Stimulated activated CD8-positive, alpha-beta memory T cell treated with anti-CD3 and anti-CD28 coated beads, Interleukin-7, amount 100 ng/mL, for 4 hours (primary cell): ENCODE data around the gene TECTA.
"Not testable (repeated sequence)": the region's sequence is repeated elsewhere in the genome, so short reads cannot be mapped to it uniquely, and the experiment has no call there.

Source experiments
- DNase-seq, 2 donors: peaks; one replicate each; pipeline ENCODE4 v3.0.0-alpha.2; 2020; ENCODE audit warnings: low read depth in 2 of 2

Gene TECTA

DNA sequence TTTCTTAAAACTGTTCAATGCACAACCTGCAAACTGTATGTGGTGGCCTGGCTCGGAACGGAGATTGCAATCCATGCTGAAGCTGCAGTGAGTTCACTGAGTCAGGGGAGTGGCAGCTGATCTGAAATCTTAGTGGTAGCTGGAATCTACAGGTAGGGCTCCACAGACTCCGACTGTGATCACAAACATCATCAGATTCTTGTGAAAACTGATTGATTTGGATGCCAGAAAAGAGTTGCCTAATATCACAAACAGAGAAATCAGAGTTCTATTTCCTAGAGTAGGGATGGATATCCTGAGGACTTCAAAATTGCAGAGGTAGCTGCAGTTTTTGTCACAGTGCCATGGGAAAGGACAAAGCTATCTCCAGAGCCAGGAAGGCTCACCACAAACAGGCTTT, 134.0 kb downstream of the TECTA start:
- DNase-seq = no peak

DNA sequence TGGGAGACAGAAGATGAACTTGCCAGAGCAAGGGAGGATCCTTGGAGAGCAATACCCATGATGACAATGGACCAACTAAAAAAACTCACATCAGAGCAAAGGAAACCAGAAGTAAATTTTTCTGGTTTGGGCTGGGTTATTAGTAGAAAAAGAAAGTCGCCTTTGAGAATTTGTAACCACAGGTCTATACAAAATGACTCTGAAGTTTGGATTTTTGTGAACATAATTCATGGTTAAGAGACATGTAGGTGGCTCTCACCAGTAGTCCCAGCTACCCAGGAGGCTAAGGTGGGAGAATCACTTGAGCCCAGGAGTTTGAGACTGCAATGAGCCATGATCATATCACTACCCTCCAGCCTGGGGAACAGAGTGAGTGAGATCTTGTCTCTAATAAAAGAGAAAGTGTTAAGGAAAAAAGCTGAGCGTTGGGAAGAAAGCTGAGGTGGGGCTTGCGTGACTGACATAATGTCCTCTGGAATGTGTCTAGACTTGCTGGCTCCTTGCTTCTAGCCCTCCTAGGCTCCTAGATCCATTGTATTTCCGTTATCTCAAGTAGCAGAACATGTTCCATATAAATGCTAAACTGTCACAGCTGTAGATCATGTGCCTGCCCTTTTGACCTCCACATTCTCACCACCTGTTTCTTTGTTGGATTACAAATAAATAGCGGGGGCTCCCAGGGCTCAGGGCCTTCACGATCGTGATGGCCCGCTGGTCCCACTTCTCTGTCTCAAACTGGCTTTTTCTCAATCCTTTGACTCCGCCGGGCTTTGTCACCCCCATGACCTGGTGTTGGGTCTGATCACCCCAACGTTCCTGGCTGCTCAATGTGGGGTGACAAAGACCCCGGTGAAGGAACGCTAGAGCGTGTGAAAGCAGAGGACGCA, 135.3 kb downstream of the TECTA start:
- no peak for DNase-seq

DNA sequence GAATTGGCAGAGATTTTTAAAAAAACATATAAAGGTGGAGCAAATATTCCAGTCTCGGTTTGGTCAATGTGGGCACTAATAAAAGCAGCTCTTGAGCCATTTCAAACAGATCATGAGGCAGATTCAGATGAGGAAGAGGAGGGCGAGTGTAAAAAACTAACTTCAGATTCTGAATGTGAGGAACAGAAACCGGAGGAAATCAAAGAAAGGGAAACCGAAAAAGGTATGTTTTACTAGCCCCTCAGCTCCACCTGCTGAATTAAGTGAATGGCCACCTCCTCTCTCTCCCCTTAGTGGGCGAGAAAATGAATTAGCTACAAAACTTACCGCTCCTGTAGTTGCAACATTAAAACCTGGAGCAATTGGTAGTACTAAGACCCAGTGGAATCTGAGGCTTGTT, 136.2 kb downstream of the TECTA start:
- DNase-seq = not testable (repeated sequence)

DNA sequence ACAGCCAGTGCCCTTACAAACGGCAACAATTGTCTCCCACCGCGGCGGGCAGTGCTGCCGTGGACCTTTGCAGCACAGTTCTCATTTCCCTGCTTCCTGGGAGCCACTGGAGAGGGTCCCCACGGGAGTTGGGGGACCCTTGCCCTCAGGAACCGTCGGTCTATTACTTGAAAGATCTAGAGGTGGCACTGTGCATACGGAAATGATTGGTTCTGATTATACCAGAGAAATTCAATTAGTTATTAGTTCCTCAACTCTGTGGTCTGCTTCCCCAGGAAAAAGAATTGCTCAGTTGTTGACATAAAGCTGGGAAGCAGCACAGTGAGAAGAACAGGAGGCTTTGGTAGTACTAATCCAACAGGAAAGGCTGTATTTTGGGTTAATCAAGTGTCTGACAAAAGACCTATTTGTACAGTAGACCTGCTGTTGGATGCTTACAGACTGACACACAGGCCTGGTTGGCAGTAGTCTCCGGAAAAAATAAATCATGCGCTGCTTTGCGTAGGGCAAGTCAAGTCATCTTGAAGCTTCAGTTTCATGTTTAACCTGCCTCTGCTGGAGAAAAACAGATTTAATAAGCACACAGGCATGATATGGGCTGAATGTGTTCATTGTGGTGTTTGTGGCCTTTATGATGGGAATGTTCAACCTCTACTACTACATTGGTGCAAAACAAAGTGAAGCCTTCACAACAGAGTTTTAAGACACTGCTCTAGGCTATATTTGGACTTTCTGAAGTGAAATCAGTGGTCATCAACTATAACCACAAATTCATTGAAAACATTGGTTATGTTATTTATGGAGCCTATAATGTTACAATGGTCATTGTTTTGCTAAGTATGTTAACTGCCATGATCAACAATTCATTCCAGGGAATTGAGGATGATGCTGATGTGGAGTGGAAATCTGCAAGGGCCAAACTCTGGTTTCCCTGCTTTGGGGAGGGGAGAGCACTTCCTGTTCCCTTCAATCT, 136.9 kb downstream of the TECTA start:
- DNase-seq = no peak

DNA sequence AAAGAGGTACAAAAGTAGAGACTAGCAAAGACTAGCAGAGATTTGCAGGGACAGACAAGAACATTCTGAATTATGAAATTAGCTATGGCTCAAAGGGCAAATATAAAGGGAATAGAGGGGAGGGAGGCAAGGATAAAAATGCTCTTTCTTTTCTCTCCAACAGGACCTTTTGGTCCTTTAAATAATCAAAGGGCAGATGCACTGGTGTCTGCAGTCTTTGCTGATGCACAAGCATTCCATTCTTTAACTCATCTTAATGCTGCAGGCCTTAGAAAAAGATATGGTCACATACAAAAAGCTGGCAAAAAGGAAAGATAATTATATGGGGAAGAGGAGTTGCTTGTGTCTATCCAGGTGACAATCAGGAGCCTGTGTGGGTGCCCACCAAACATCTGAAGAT, 137.9 kb downstream of the TECTA start:
- no peak for DNase-seq

DNA sequence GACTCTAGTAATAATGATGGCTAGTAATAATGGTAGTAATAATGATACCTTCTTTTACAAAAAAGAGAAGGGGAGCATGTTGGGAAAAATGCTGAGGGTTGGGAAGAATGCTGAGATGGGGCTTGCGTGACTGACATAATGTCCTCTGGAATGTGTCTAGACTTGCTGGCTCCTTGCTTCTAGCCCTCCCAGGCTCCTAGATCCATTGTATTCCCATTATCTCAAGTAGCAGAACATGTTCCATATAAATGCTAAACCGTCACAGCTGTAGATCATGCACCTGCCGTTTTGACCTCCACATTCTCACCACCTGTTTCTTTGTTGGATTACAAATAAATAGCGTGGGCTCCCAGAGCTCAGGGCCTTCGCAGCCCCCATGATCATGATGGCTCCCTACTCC, 139.0 kb downstream of the TECTA start:
- DNase-seq = not testable (repeated sequence)

DNA sequence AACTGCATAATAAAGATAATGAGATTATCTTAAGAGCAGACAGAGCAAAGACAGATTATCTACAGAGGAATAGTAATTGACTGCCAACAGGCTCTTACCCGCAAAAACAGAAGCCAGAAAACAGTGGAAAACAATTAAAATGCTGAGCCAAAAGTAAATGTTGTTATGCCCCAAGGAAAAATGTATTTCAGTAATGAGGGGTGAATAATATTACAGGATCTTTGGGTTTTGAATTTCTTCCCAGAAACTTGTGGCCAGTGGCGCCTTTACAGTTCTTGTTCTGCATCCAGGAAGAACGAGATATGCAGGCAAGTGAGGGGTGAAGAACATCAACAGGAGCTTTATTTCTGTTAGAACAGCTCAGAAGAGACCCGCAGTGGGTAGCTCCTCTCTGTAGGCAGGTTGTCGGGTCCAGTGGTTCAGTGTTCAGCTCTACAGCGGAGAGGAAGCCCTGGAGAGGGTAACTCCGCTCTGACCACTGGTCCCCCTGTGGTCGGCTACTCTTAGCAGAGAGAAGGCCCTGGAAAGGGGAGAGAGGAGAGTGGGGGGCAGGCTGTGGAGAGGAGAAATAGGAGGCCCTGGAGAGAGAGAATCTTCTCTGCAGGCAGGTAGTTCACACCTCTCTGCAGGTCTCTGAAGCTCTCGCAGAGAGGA, 139.7 kb downstream of the TECTA start:
- no peak for DNase-seq
